A673 (cell line): ENCODE results near the gene RHOF.

Experiments used
- CTCF ChIP-seq: fragments of 300-800, 200-600 bp; sonication (generic); conservative IDR thresholded peaks from 2 replicates; pipeline ENCODE4 v1.5.1; 2017; ENCODE audit warnings: low read depth, mild to moderate bottlenecking, antibody characterized with exemption, low read length, moderate library complexity, mixed read lengths
- EZH2 ChIP-seq: fragments of 200-600 bp; sonication (generic); IDR thresholded peaks from 2 replicates; pipeline ENCODE4 v1.6.1; 2017; ENCODE audit warnings: borderline replicate concordance, low read depth, mild to moderate bottlenecking, mixed read lengths, antibody characterized with exemption, low read length; ENCODE audit not compliant: poor library complexity, severe bottlenecking

GRCh38 chr12:121808623-121809022 is 15.1 kb upstream of the RHOF start:
- no peak for TF ChIP-seq CTCF
- no peak for TF ChIP-seq EZH2
